NCI-H2171 treated with DMSO at 0.1 percent for 48 hours (cell line): ENCODE measurements around the gene NTN1.

Source experiments
- DNase-seq: peaks from one replicate; lab custom pipeline; 2025; lab: John Stamatoyannopoulos, UW

Gene NTN1

DNA sequence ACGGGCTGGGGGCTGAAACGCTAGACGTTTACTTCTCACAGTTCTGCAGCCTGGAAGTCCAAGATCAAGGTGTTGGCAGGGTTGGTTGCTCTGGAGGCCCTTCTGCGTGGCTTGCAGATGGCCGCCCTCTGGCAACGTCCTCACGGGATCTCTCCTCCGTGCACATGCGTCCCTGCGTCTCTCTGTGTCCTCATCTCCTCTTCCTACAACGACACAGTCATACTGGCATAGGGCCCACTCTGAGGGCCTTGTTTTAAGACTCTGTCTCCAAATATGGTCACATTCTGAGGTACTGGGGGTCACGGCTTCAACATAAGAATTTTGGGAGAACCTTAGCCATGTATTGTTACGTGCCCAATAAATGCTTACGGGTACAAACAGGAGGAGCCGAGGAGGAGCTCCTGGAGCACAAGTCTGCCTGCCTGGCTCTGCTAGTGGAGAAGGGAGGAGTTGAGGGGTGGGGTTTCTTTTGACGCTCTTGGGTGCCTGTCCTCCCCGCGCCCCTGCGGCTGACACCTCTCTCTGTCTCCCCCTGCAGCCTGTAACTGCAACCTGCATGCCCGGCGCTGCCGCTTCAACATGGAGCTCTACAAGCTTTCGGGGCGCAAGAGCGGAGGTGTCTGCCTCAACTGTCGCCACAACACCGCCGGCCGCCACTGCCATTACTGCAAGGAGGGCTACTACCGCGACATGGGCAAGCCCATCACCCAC is 141.1 kb downstream of the NTN1 start:
- peak; percentile 5 for DNase-seq

- no peak for DNase-seq
Observed at GRCh38 chr17:9166788-9167187, 145.5 kb downstream of the NTN1 start.

GRCh38 chr17:9167379-9167778 is 146.1 kb downstream of the NTN1 start:
- no peak for DNase-seq

DNA sequence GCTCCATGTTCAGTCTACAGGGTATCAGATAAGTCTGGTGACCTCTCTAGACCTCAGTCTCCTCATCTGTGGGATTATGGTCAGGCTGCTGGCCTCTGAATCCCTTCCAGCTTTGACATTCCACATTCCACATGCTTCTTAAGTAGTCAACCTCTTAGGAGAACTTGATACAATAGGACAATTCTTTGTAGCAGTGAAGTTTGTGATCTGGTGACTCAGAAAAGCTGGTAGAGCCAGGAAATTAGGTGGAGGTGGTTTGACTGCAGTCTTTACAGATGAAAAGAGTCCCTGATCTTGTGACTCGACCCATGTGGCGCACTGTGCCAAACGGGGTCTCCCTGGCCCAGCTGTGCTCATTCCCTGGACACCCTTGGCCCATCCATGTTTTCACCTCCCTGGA is 147.8 kb downstream of the NTN1 start:
- DNase-seq: no peak

- no peak for DNase-seq
Observed at GRCh38 chr17:9170336-9170735, 149.0 kb downstream of the NTN1 start.

DNA sequence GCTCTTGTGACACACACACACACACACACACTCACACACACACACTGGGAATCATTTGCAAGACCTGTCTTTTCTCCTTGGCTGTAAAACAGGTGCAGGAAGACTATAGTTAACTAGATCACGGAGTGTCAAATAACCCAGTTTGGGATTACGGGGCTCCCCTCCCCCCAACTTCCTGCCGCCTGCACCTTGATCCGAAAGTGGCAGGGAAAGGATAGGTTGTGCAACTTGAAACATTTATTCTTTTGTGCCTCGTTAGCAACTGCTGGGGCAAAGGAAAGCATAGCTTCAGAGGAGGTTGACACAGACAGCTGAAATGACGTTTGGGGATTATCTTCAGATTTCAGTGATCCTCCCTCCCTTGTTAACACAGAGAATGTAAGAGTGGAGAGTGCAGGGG is 149.5 kb downstream of the NTN1 start:
- no peak for DNase-seq

GRCh38 chr17:9173386-9173983 is 152.2 kb downstream of the NTN1 start:
- DNase-seq: no peak

DNA sequence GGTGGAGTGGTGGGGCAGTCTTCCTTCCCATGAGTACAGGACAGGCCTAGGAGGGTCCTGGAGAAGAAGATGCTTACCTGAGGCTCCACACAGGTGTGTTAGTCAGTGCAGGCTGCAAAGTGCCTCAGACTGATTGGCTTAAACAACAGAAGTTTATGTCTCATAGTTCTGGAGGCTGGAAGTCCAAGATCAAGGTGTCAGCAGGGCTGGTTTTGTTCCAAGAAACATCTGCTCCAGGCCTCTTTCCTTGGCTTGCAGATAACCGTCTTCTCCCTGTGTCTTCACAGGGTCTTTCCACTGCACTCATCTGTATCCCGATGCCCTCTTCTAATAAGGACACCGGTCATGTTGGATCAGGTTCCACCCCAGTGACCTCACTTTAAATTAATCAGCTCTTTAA is 153.0 kb downstream of the NTN1 start:
- no peak for DNase-seq

DNA sequence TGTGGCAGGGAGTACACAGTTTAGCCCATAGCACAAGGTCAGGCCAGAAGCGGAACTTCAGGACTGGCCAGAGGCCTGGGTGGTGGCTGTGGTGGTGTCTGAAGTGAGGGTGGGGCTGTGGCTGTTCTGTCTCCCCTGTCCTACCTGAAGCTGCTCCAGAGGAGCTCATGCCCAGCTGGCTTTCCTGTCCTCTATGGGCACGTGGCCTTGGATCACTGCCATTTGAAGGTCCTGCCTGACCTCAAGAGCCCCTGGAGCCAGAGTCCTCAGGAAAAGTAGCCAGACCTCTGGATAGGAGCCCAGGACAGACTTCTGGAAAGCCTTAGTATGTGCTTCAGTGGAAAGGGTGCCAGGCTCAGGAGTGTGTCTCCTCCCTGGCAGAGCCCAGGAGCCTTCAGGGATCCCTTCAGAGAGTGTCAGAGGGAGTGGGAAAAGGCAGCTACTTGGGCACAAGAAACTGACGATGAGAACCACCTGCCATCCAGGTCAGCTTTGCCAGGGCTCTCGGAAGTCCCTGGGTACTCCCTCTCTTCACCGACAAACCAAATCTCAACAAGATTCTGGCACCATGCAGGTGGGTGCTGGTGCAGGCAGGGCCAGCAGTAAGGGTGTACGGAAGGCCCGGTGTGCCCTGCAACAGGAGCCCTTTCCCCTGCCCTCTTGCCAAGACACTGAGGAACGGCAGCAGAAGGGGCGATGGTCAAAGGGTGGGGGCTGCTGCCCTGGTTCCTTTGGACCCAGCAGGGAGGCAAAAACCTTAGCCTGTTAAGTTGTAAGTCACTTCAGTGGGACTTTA is 153.7 kb downstream of the NTN1 start:
- no peak for DNase-seq

DNA sequence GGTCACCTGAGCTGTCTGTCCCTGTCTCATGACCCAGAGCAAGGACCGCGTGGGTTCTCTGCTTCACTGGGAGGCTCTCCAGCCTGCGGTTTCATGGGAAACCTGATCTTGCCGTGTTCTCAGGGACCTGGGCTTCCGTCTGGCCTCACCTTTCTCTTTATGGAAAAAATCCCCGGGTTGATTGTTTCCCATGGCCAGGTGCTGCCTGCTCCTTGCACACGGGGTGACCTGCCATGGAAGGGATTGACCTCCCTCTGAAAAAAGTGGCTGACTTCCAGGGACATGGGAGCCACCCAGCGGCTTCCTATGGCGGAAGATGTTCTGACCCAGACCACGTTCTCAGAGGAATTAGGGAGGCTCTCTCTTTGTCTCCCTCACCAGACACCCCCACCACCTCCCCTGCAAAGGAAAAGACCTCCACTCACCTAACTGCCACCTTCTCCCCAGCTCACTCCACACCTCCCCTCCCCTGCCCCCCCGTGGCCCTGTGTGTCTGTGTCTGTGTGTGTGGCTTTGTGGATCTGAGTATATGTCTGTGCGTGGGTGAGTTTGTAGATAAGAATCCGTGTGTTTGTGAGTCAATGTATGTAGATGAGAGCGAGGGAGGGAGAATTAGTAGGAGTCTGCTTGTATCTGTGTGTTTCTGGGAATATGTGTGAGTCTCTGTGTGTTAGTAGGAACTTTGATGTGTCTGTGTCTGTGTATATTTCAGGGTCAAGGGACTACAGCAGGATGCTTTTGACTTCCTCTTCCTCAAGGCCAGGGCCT is 154.6 kb downstream of the NTN1 start:
- DNase-seq: no peak

DNA sequence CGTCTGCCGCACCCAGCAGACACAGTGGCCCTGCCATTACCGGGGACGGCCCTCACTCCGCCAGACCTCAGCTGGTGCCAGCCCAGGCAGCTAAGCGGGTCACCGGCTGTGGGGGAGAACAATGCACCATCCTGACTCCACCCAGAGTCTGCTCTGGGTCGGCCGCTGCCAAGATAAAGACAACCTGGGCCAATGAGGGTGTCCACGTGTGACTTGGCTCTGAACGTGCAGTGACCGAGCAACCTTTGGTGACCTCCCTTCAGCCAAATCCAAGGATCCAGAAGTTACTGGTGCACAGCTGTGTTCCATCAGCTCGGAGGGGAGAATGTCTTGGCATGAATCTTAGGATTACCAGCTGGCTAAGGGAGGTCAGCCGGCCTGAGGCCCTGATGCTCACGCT is 155.9 kb downstream of the NTN1 start:
- DNase-seq: no peak

DNA sequence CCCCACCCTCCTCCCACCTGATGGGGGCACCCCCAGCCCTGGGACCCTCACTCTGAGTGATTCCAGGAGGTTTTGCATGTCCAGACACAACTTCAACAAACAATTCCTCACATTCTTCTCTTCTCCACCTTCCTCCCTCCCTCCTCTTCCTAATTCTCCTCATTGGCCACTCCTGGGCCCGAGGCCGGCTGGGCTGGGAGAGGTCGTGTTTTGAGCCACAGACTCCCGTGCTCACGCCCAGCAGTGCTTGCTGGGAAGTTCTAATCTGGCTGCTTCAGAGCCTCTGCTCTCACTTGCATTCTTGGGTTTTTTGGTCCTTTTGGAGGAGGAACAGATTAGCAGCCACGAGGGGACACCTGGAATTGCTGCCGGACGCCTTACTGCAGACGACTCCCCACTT is 157.0 kb downstream of the NTN1 start:
- DNase-seq: no peak

DNA sequence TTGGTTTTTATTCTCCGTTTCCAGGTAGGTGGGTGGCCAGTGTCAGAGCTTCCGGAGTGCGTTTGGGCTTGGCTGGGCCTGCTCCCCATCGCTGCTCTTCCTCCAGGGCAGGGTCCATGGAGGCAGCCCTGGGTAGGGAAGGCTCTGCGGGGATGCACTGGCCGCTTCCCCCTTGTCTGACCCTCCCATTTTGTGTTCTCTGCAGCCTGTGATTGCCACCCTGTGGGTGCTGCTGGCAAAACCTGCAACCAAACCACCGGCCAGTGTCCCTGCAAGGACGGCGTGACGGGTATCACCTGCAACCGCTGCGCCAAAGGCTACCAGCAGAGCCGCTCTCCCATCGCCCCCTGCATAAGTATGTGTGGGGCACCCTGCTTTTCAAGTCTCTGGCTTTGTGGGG is 158.3 kb downstream of the NTN1 start:
- no peak for DNase-seq

DNA sequence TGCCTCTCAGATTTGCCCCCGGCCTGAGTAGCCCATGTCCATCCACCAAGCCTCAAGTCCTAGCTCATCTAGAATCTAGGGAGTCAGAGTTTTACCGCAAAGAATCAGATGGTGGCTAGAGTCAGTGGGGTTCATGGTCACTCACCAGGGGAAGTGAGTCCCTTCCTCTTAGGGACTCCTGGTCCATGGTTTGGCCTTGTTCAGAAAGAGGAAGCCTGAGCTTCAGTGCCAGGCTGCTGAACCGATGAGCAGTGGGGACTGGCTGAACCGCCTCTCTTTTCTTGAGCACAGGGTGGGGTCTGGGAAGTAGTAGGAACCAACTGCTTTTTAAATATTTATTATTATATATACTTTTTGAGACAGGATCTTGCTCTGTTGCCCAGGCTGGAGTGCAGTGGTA is 160.3 kb downstream of the NTN1 start:
- DNase-seq: no peak

- DNase-seq: no peak
Observed at GRCh38 chr17:9183306-9183705, 162.0 kb downstream of the NTN1 start.

- DNase-seq: no peak
Observed at GRCh38 chr17:9185142-9185541, 163.8 kb downstream of the NTN1 start.

DNA sequence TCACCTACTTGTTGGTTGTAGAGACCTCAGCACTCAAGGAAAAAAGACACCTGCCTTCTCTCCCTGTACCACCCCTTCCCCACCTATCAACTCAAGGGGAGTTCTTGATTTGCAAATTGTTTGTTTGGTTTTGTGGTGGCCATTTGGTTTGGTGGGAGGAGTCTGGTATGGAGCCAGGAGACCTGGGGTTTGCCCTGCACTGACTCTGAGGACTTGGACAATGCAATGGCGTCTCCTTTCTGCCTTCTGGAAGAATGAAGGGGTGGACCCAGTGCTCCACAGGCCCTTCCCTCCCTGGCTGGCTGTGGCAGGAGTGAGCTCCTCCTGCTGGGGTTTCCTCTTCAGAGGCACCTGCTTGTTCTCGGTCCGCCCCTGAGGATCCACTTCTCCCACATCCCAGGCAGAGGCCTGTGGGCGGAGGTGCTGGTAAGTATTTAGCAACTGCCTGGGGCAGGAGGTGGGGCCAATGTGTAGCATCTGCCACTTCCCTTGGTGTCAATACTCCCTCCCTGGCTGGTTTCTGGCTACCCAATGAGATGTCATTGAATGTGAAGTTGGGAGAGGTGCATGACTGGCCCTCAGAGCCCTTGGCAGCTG is 164.5 kb downstream of the NTN1 start:
- DNase-seq: no peak

- no peak for DNase-seq
Observed at GRCh38 chr17:9187828-9188227, 166.5 kb downstream of the NTN1 start.

- no peak for DNase-seq
Observed at GRCh38 chr17:9188367-9188766, 167.1 kb downstream of the NTN1 start.

DNA sequence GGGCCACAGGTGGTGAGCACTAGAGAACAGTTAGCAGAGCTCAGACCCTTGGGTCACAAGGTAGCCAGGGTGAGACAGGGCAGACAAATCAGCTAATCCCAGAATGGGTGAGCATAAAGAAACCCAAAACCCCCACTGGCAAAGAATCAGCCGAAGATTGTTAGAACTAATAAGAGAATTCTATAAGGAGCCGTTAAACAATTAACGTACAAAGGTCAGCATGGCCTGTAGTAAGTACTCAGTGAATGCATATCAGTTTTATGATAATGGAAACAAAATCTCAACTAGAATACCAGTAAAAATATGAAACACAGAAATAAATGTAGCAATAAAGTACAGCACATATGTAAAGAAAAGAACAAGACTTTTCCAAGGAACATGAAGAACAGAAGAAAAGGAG is 168.6 kb downstream of the NTN1 start:
- DNase-seq: no peak

- no peak for DNase-seq
Observed at GRCh38 chr17:9192010-9192409, 170.7 kb downstream of the NTN1 start.

- DNase-seq: no peak
Observed at GRCh38 chr17:9195411-9195810, 174.1 kb downstream of the NTN1 start.
